Keratinocyte (primary cell): ENCODE data around the gene ALOX15B. TPM values are rescaled to one million over a fixed set of nuclear protein-coding genes. Genes with fewer than 3 reads are reported as not detected.
"Not testable (repeated sequence)": the region's sequence is repeated elsewhere in the genome, so short reads cannot be mapped to it uniquely, and the experiment has no call there.

ENCODE experiments used
- DNase-seq: peaks from one replicate; pipeline ENCODE4 v3.0.0-alpha.2; 2011; ENCODE audit warnings: low read depth, missing footprints, low spot score
- FAIRE-seq: peaks from 2 replicates; lab custom pipeline; 2011; peaks lifted over from hg19 to GRCh38; lab: Jason Lieb, UNC
- H2AFZ ChIP-seq: 2 replicates; pipeline ENCODE4 v1.6.0; 2012; ENCODE audit warnings: low read length, control low read depth, inconsistent platforms; ENCODE audit not compliant: control insufficient read depth
- H3K27ac ChIP-seq: 2 replicates; pipeline ENCODE4 v1.5.1; 2011; ENCODE audit warnings: low read length; ENCODE audit not compliant: control insufficient read depth, insufficient read depth
- H3K27me3 ChIP-seq: 3 replicates; pipeline ENCODE4 v1.6.0; 2011; ENCODE audit warnings: low read length; ENCODE audit not compliant: control insufficient read depth, insufficient read depth; ENCODE audit errors: extremely low read depth
- H3K36me3 ChIP-seq, 2 experiments: 2 replicates in 1 of 2; 3 replicates in 1 of 2; pipeline ENCODE4 v1.5.1; 2011; ENCODE audit warnings: low read length in 2 of 2, mild to moderate bottlenecking in 1 of 2; ENCODE audit not compliant: control insufficient read depth in 2 of 2, insufficient read depth in 2 of 2; ENCODE audit errors: extremely low read depth in 1 of 2
- H3K4me1 ChIP-seq: 3 replicates; pipeline ENCODE4 v1.5.1; 2011; ENCODE audit warnings: low read length; ENCODE audit not compliant: control insufficient read depth, insufficient read depth; ENCODE audit errors: extremely low read depth
- H3K4me2 ChIP-seq: 3 replicates; pipeline ENCODE4 v1.6.0; 2011; ENCODE audit warnings: low read depth, low read length; ENCODE audit not compliant: control insufficient read depth, insufficient read depth; ENCODE audit errors: extremely low read depth
- H3K4me3 ChIP-seq, 3 experiments: fragments of 200-600 bp in 1 of 3; sonication (generic) in 1 of 3; 2 replicates in 2 of 3; 3 replicates in 1 of 3; pipeline ENCODE4 v1.5.1; 2011 to 2016; ENCODE audit warnings: low read length in 3 of 3, mild to moderate bottlenecking in 3 of 3, control low read depth in 2 of 3, inconsistent platforms in 1 of 3, low read depth in 1 of 3, mixed read lengths in 1 of 3, mixed run types in 1 of 3, moderate library complexity in 1 of 3; ENCODE audit not compliant: control insufficient read depth in 2 of 3, insufficient read depth in 2 of 3; ENCODE audit errors: extremely low read depth in 1 of 3
- H3K79me2 ChIP-seq: 2 replicates; pipeline ENCODE4 v1.6.0; 2012; ENCODE audit warnings: low read length; ENCODE audit not compliant: control insufficient read depth, insufficient read depth
- H3K9ac ChIP-seq: 3 replicates; pipeline ENCODE4 v1.6.0; 2011; ENCODE audit warnings: low read length; ENCODE audit not compliant: control insufficient read depth, insufficient read depth; ENCODE audit errors: extremely low read depth
- H3K9me1 ChIP-seq: 3 replicates; pipeline ENCODE4 v1.6.0; 2011; ENCODE audit warnings: low read length; ENCODE audit not compliant: control insufficient read depth, insufficient read depth; ENCODE audit errors: extremely low read depth
- H3K9me3 ChIP-seq: 2 replicates; pipeline ENCODE4 v1.5.1; 2012; ENCODE audit warnings: low read depth, low read length; ENCODE audit not compliant: control insufficient read depth
- H4K20me1 ChIP-seq: 3 replicates; pipeline ENCODE4 v1.6.0; 2011; ENCODE audit warnings: low read length; ENCODE audit not compliant: control insufficient read depth, insufficient read depth; ENCODE audit errors: extremely low read depth
- CTCF ChIP-seq, 3 experiments: IDR thresholded peaks in 1 of 3; conservative IDR thresholded peaks in 1 of 3; optimal IDR thresholded peaks in 1 of 3; 2 replicates in 2 of 3; 3 replicates in 1 of 3; pipeline versions ENCODE3 to v1.5.1; 2011; ENCODE audit warnings: low read length in 3 of 3, mild to moderate bottlenecking in 3 of 3, moderate library complexity in 2 of 3, control low read depth in 1 of 3, inconsistent platforms in 1 of 3; ENCODE audit not compliant: insufficient read depth in 2 of 3; ENCODE audit errors: extremely low read depth in 1 of 3
- EZH2 ChIP-seq: IDR thresholded peaks from one replicate; pipeline ENCODE4 v1.6.1; 2012; ENCODE audit warnings: inconsistent platforms, mild to moderate bottlenecking, low read length, moderate library complexity
- dilution Hi-C: fragments of 300-500 bp; cut with MboI; formaldehyde crosslinking; loops from one replicate; pipeline ENCODE4 v1.7.0; 2020; ENCODE audit warnings: low sequenced_read_pairs; ENCODE audit not compliant: extremely low pct_ligation_motif_present
- polyA plus RNA-seq, 5 experiments: library from polyadenylated mRNA; depleted of rRNA in 3 of 5; stranded (reverse) in 3 of 5; stranded (forward) in 1 of 5; unstranded in 1 of 5; fragments of >200 nt; gene quantifications; 1 replicate in 1 of 5; 2 replicates in 3 of 5; 3 replicates in 1 of 5; pipeline versions ENCODE4 v1.2.1 to v1.2.3, GENCODE V29; 2011 to 2012; ENCODE audit warnings: missing spikeins in 2 of 5, low read depth in 1 of 5, low replicate concordance in 1 of 5

Gene ALOX15B
- polyA plus RNA-seq, 1 donor (not counting 4 experiments of a cell fraction or from before 2014, with no cell fraction given), result 29.7 TPM

GRCh38 chr17:8021565-8022359 is 17.1 kb upstream of the ALOX15B start:
- FAIRE-seq (no peak), DNase-seq (no peak)
- no peak overlapping the region for H2AFZ ChIP-seq

GRCh38 chr17:8022360-8023003 is 16.4 kb upstream of the ALOX15B start:
- dilution Hi-C loops, result no loop called here

More at GRCh38 chr17:8021565-8022359, 17.1 kb upstream of the ALOX15B start:
- H4K20me1 ChIP-seq, result no peaks in the 10 kb centered on the region
- dilution Hi-C loops, result no loop called here
- no peaks in the 10 kb centered on the region for H3K9me3 ChIP-seq
- H3K4me1 ChIP-seq, result peaks cover 41% of the 10 kb centered on the region
- H3K4me3 ChIP-seq, result no peak overlapping the region
- no peak overlapping the region for H3K27ac ChIP-seq
- H3K79me2 ChIP-seq, result no peaks in the 10 kb centered on the region
- no peaks in the 10 kb centered on the region for H3K9me1 ChIP-seq
- H3K27me3 ChIP-seq, result no peaks in the 10 kb centered on the region
- TF ChIP-seq EZH2 (no peak), CTCF (optimal IDR thresholded peaks at IDR 0.05 in 1 of 3, IDR thresholded peaks at IDR 0.05 in 1 of 3, conservative IDR thresholded peaks at IDR 0.05 in 1 of 3; ENCODE audit: extremely low read depth in 1 of 3, insufficient read depth in 2 of 3, low read length in 3 of 3) (no peak)
- H3K36me3 ChIP-seq, result no peaks in the 10 kb centered on the region
- H3K9ac ChIP-seq, result no peak overlapping the region
- H3K4me2 ChIP-seq, result no peak overlapping the region

GRCh38 chr17:8024161-8024560 is 14.7 kb upstream of the ALOX15B start:
- DNase-seq, dilution Hi-C loops, H3K27ac ChIP-seq, H3K27me3 ChIP-seq, H4K20me1 ChIP-seq, H3K36me3 ChIP-seq, H3K9me3 ChIP-seq, H3K9me1 ChIP-seq, H3K79me2 ChIP-seq, H3K4me3 ChIP-seq, H3K9ac ChIP-seq, FAIRE-seq, H3K4me2 ChIP-seq, H2AFZ ChIP-seq: not testable (repeated sequence)
- H3K4me1 ChIP-seq, result peaks cover 23% of the 10 kb centered on the region

More at GRCh38 chr17:8022360-8023003, 16.4 kb upstream of the ALOX15B start:
- no peak overlapping the region for H3K4me2 ChIP-seq
- no peaks in the 10 kb centered on the region for H3K27me3 ChIP-seq
- H3K27ac ChIP-seq, result no peak overlapping the region
- no peak for TF ChIP-seq EZH2
- TF ChIP-seq CTCF (optimal IDR thresholded peaks at IDR 0.05 in 1 of 3, IDR thresholded peaks at IDR 0.05 in 1 of 3, conservative IDR thresholded peaks at IDR 0.05 in 1 of 3; ENCODE audit: extremely low read depth in 1 of 3, insufficient read depth in 2 of 3, low read length in 3 of 3), result no peak
- H3K36me3 ChIP-seq, result no peaks in the 10 kb centered on the region
- no peaks in the 10 kb centered on the region for H3K79me2 ChIP-seq
- H2AFZ ChIP-seq, result peak overlapping the region; percentile 9
- FAIRE-seq, result no peak
- peaks cover 34% of the 10 kb centered on the region for H3K4me1 ChIP-seq
- H3K9ac ChIP-seq, result no peak overlapping the region
- no peaks in the 10 kb centered on the region for H3K9me1 ChIP-seq
- no peak overlapping the region for H3K4me3 ChIP-seq
- H3K9me3 ChIP-seq, result no peaks in the 10 kb centered on the region
- no peak for DNase-seq
- H4K20me1 ChIP-seq, result no peaks in the 10 kb centered on the region
